ENCODE measurements around the gene PML. TPM values are rescaled to one million over a fixed set of nuclear protein-coding genes. Genes with fewer than 3 reads are reported as not detected.

PML gene
- polyA plus RNA-seq, 1 experiment: 14.3 TPM

DNA sequence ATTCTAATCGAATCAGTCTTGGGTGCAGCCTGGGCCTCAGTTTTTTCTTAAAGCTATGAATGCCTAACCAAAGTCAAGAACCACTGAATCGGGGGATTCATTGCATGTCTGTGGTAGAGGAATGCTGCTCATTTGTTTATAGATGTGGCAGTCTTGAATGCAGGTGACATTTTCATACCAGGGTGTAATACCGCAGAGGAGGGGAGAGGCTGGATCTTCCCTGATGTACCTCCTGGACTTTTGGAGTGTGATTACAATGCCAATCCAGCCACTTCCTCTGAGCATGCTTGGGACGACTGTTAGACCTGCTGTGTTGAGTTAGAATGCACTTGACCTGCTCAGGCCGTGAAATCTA is 45.1 kb downstream of the PML start:
- TF ChIP-seq, protein P1, sequence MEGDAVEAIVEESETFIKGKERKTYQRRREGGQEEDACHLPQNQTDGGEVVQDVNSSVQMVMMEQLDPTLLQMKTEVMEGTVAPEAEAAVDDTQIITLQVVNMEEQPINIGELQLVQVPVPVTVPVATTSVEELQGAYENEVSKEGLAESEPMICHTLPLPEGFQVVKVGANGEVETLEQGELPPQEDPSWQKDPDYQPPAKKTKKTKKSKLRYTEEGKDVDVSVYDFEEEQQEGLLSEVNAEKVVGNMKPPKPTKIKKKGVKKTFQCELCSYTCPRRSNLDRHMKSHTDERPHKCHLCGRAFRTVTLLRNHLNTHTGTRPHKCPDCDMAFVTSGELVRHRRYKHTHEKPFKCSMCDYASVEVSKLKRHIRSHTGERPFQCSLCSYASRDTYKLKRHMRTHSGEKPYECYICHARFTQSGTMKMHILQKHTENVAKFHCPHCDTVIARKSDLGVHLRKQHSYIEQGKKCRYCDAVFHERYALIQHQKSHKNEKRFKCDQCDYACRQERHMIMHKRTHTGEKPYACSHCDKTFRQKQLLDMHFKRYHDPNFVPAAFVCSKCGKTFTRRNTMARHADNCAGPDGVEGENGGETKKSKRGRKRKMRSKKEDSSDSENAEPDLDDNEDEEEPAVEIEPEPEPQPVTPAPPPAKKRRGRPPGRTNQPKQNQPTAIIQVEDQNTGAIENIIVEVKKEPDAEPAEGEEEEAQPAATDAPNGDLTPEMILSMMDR (IDR thresholded peaks at IDR 0.05; ENCODE audit: insufficient read depth, low read depth, low read length): no peak

DNA sequence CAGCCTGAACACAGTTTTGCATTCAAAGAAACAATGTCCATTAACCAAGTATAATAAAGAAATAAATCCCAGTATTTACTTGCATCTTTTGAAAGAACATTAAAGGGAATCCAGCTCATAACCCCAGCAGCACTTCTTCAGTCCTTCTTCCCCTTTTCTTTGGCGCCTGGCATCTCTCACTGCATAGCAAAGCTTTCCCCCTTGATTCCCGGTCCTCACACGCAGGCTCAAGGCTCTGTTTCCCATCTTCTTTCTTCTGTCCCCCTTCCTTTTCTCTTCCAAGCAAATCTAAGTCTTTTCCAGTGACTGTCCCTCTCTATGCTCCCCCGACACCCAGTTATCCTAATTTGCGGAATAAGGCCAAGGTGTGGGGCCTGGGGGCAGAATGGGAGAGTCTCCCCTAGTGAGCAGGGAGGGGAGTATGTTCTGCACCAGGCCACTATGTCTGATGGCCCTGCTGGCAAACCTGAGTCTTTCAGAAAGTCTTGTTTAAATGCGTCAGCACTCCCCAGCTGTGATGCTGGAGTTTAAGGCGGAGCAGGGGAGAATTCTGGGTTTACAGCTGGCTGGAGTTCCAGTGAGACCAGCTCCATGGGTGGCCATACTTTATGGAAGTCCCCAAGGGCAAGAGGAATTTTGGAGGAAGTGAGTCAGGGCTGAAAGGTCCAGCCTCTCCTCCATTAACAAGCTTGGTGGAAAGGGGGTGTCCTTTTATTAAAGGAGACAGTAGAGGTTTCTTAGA is 45.8 kb downstream of the PML start:
- POLR2A ChIA-PET: interaction anchor here (0.5 to 1.1 kb wide), 3 partner anchors 16 to 31 kb away, joined by 3 to 7 read pairs (median 4); no protein-coding TSS in a partner anchor
- H3K27me3 ChIP-seq (ENCODE audit: control insufficient read depth, insufficient read depth, low read length): no peaks in the 10 kb centered on the region
- no peak overlapping the region for H3K4me3 ChIP-seq (ENCODE audit: low read depth, low read length)
- peaks cover 19% of the 10 kb centered on the region for H3K36me3 ChIP-seq (ENCODE audit: control insufficient read depth, insufficient read depth, low read length)
- CTCF ChIA-PET: interaction anchor here (0.6 to 7.1 kb wide), 12 partner anchors 11 to 282 kb away, joined by 3 to 119 read pairs (median 4); partner anchors contain the start of genes PML and STOML1
- peak; percentile 97 for DNase-seq (ENCODE audit: low read depth)
- TF ChIP-seq, protein P1 (IDR thresholded peaks at IDR 0.05; ENCODE audit: insufficient read depth, low read depth, low read length): no peak

More for the DNA sequence above, 45.1 kb downstream of the PML start:
- no peak for DNase-seq (ENCODE audit: low read depth)
- ChIA-PET POLR2A (interaction anchor here (0.9 to 1.0 kb wide), 2 partner anchors 29 to 57 kb away, joined by 3 to 4 read pairs; no protein-coding TSS in a partner anchor), CTCF (interaction anchor here (1.5 to 7.1 kb wide), 8 partner anchors 10 to 103 kb away, joined by 3 to 119 read pairs (median 24); partner anchors contain the start of genes PML and STOML1)
- H3K4me3 ChIP-seq (ENCODE audit: low read depth, low read length): no peak overlapping the region
- no peaks in the 10 kb centered on the region for H3K27me3 ChIP-seq (ENCODE audit: control insufficient read depth, insufficient read depth, low read length)
- H3K36me3 ChIP-seq (ENCODE audit: control insufficient read depth, insufficient read depth, low read length): peaks cover 25% of the 10 kb centered on the region

DNA sequence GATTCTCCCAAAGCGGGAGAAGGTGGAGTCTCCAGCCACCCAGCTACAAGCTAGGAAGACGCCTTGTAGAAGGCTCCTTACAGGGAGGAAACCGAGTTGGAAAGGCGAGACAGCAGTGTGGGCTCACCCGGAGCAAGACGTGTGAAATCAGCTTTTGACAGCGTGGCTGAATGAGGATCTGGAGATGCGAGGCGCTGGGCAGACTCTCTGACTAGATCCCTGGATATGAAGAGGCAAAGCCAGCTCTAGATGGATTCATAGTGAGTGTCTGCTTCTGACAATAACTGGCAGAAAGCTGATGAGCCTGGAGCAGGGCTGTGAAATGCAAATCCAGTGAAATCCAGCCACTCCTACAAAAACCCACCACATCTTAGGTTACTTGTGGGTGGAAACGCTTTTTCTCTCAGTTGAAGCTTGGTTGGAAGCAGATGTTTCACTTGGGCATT is 46.8 kb downstream of the PML start:
- CTCF ChIA-PET: interaction anchor here (0.7 to 7.1 kb wide), 9 partner anchors 10 to 90 kb away, joined by 3 to 119 read pairs (median 10); partner anchors contain the start of genes PML and STOML1
- DNase-seq (ENCODE audit: low read depth): no peak
- POLR2A ChIA-PET: no interaction called here
- TF ChIP-seq, protein P1 (IDR thresholded peaks at IDR 0.05; ENCODE audit: insufficient read depth, low read depth, low read length): no peak
- Histone ChIP-seq H3K4me3 (ENCODE audit: low read depth, low read length) (no peak overlapping the region), H3K36me3 (ENCODE audit: control insufficient read depth, insufficient read depth, low read length) (peaks cover 13% of the 10 kb centered on the region), H3K27me3 (ENCODE audit: control insufficient read depth, insufficient read depth, low read length) (no peaks in the 10 kb centered on the region)

DNA sequence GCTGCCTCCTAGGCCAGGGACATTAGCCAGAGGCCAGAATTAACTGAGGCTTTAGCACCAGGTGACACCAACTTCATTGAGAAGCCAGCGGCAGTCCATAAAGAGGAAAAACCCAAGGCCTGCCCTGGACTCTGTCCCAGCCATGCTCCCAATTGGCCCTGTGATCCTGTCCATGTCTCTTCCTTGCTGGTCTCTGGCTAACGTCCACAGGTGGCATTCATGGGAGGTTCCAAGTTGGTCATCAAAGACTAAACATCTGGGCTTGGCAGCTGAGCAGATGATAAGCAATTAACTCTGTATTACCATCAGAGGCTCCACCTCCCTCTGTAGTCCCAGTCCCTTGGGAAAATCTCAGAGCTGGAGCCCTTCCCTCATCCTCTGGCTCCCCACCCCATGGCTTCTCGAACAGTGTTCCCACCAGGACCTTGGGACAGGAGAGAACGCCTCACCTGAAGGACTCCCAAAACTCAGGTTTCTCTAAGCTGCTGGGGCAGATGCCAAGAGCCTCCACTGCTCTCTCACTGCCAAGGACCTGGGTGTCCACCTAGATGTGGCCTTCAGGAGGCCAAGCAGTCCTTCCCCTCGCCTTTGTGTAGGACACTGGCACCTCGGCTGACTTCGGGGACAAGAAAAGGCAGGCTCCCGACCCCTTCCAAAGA is 47.4 kb downstream of the PML start:
- CTCF ChIA-PET: interaction anchor here (0.7 to 7.1 kb wide), 8 partner anchors 9 to 91 kb away, joined by 3 to 119 read pairs (median 24); partner anchors contain the start of genes PML and STOML1
- DNase-seq (ENCODE audit: low read depth): no peak

More for the DNA sequence above, 47.4 kb downstream of the PML start:
- Histone ChIP-seq H3K27me3 (ENCODE audit: control insufficient read depth, insufficient read depth, low read length) (no peaks in the 10 kb centered on the region), H3K36me3 (ENCODE audit: control insufficient read depth, insufficient read depth, low read length) (peaks cover 8% of the 10 kb centered on the region), H3K4me3 (ENCODE audit: low read depth, low read length) (no peak overlapping the region)
- TF ChIP-seq, protein P1 (IDR thresholded peaks at IDR 0.05; ENCODE audit: insufficient read depth, low read depth, low read length): no peak
- POLR2A ChIA-PET: no interaction called here
